ENCODE results near the gene OPHN1.

Gene OPHN1

DNA sequence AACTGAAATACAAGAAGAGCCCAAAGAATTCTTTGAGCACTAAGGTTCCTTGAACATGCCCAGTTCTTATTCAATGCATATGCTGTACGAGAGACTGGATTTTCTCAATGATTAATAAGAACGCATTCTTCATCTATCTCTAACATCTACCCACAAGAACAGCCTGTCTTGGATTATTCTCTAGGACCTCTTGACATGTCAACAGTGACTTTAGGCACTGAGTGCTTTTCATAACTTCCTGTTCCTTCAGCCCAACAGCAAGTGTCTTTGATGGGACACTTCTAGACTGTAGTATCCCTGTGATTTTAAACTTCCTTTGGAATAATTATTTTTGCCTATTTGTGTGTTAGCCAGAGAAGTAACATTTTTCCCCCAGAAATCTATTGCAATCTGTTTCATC is 69.3 kb downstream of the OPHN1 start:
- Histone ChIP-seq H3K4me3 (ENCODE audit: severe bottlenecking) (no peak overlapping the region), H3K27me3 (ENCODE audit: insufficient read depth, poor library complexity, severe bottlenecking) (no peaks in the 10 kb centered on the region), H3K4me1 (ENCODE audit: insufficient read depth, poor library complexity, severe bottlenecking) (no peaks in the 10 kb centered on the region), H3K36me3 (ENCODE audit: low read depth) (no peaks in the 10 kb centered on the region), H3K27ac (ENCODE audit: poor library complexity, severe bottlenecking) (no peak overlapping the region), H3K9me3 (ENCODE audit: severe bottlenecking) (no peaks in the 10 kb centered on the region)
- TF ChIP-seq, protein P1, sequence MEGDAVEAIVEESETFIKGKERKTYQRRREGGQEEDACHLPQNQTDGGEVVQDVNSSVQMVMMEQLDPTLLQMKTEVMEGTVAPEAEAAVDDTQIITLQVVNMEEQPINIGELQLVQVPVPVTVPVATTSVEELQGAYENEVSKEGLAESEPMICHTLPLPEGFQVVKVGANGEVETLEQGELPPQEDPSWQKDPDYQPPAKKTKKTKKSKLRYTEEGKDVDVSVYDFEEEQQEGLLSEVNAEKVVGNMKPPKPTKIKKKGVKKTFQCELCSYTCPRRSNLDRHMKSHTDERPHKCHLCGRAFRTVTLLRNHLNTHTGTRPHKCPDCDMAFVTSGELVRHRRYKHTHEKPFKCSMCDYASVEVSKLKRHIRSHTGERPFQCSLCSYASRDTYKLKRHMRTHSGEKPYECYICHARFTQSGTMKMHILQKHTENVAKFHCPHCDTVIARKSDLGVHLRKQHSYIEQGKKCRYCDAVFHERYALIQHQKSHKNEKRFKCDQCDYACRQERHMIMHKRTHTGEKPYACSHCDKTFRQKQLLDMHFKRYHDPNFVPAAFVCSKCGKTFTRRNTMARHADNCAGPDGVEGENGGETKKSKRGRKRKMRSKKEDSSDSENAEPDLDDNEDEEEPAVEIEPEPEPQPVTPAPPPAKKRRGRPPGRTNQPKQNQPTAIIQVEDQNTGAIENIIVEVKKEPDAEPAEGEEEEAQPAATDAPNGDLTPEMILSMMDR (IDR thresholded peaks at IDR 0.05; ENCODE audit: poor library complexity, severe bottlenecking) = no peak
- DNase-seq (ENCODE audit: low spot score) (no peak), ATAC-seq (ENCODE audit: low read depth) (no peak)

DNA sequence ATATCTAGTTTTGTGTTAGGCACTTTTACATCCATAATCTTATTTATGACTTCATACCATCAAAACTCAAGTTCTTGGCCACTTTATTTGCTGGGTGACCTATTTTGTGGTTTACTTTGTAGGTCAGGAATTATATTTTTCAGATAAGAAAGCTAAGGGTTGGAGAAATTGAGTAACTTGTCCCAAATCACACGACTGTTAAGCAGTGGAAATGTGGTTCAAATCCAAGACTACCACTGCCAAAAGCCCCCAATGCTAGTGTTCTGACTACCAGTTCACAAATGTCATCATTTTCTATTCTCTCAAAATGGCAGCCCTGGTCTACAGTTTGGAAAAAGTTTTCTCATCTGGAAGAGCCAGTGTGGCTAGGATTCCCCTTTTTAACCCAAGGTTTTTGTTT is 74.6 kb downstream of the OPHN1 start:
- Histone ChIP-seq H3K4me3 (ENCODE audit: severe bottlenecking) (no peak overlapping the region), H3K4me1 (ENCODE audit: insufficient read depth, poor library complexity, severe bottlenecking) (peaks cover 3% of the 10 kb centered on the region), H3K36me3 (ENCODE audit: low read depth) (no peaks in the 10 kb centered on the region), H3K27me3 (ENCODE audit: insufficient read depth, poor library complexity, severe bottlenecking) (no peaks in the 10 kb centered on the region), H3K27ac (ENCODE audit: poor library complexity, severe bottlenecking) (no peak overlapping the region), H3K9me3 (ENCODE audit: severe bottlenecking) (no peaks in the 10 kb centered on the region)
- TF ChIP-seq, protein P1 (IDR thresholded peaks at IDR 0.05; ENCODE audit: poor library complexity, severe bottlenecking) = no peak
- DNase-seq (ENCODE audit: low spot score) (no peak), ATAC-seq (ENCODE audit: low read depth) (no peak)

DNA sequence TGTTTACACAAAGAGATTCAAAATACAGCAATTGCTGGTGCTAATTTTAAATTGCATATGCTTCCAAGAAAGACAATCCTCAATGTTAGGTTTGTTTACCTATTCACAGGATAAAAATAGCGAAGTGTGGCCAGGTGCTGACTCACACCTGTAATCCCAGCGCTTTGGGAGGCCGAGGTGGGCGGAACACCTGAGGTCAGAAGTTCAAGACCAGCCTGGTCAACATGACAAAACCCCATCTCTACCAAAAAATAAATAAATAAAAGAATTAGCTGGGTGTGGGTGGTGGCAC is 77.7 kb downstream of the OPHN1 start:
- Histone ChIP-seq H3K27ac (ENCODE audit: poor library complexity, severe bottlenecking) (no peak overlapping the region), H3K4me1 (ENCODE audit: insufficient read depth, poor library complexity, severe bottlenecking) (peaks cover 3% of the 10 kb centered on the region), H3K27me3 (ENCODE audit: insufficient read depth, poor library complexity, severe bottlenecking) (no peaks in the 10 kb centered on the region), H3K9me3 (ENCODE audit: severe bottlenecking) (no peaks in the 10 kb centered on the region), H3K36me3 (ENCODE audit: low read depth) (no peaks in the 10 kb centered on the region), H3K4me3 (ENCODE audit: severe bottlenecking) (no peak overlapping the region)
- TF ChIP-seq, protein P1 (IDR thresholded peaks at IDR 0.05; ENCODE audit: poor library complexity, severe bottlenecking) = no peak
- no peak for ATAC-seq (ENCODE audit: low read depth)
- DNase-seq (ENCODE audit: low spot score) = no peak

DNA sequence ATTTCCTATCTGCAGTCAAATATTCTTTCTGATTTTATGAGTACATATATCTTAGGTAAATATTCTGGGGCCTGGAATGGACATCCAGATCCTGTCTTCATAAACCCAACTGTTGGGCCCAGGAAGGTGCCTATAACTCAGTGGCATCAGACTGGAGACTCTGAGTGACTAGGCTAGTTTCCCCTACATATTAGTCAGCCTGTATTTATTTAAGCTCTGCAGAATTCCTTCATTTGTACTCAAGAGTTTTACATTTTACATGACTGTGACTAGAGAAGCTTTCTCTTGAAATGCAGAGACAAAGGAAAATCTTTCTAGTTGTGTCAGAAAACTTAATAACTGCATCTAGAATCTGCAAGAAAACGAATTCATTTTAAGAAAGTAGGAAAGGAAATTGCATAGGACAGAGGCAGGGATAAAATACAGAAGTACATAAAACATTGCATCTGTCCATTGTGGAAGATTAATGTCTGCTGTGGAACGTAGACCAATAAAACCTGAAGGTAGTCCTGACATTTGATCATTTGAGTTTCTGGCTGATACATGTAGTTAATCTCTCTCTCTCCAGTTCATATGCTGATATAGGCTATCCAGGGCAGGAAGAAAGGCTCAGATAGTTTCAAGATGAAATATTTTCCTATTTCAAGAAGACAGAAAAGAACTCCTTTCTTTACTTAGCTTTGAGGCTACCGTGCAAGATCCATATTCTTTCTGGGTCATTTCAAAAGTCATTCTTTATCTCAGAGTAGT is 78.2 kb downstream of the OPHN1 start:
- Histone ChIP-seq H3K27me3 (ENCODE audit: insufficient read depth, poor library complexity, severe bottlenecking) (no peaks in the 10 kb centered on the region), H3K4me1 (ENCODE audit: insufficient read depth, poor library complexity, severe bottlenecking) (peaks cover 3% of the 10 kb centered on the region), H3K4me3 (ENCODE audit: severe bottlenecking) (no peak overlapping the region), H3K36me3 (ENCODE audit: low read depth) (no peaks in the 10 kb centered on the region), H3K9me3 (ENCODE audit: severe bottlenecking) (no peaks in the 10 kb centered on the region), H3K27ac (ENCODE audit: poor library complexity, severe bottlenecking) (no peak overlapping the region)
- ATAC-seq (ENCODE audit: low read depth) = no peak
- no peak for DNase-seq (ENCODE audit: low spot score)
- TF ChIP-seq, protein P1 (IDR thresholded peaks at IDR 0.05; ENCODE audit: poor library complexity, severe bottlenecking) = no peak

DNA sequence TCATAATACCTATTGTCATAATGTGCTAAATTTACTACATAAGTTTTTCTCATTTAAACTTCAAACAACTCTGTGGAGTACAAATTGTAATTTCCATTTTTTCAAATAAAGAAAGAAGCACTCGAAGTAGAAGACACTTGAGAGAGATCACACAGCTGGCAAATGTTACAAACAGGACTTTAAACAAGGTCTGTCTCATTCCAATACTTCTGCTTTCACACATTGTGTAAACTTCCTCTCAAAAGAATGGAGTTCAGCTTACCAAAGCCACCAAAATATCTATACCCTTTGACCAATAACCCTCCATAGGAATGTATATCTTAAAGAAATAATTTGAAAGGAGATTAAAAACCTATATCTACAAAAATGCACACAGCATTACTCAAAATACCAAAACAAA is 88.3 kb downstream of the OPHN1 start:
- Histone ChIP-seq H3K4me1 (ENCODE audit: insufficient read depth, poor library complexity, severe bottlenecking) (no peaks in the 10 kb centered on the region), H3K4me3 (ENCODE audit: severe bottlenecking) (no peak overlapping the region), H3K27ac (ENCODE audit: poor library complexity, severe bottlenecking) (no peak overlapping the region), H3K36me3 (ENCODE audit: low read depth) (no peaks in the 10 kb centered on the region), H3K27me3 (ENCODE audit: insufficient read depth, poor library complexity, severe bottlenecking) (no peaks in the 10 kb centered on the region), H3K9me3 (ENCODE audit: severe bottlenecking) (no peaks in the 10 kb centered on the region)
- TF ChIP-seq, protein P1 (IDR thresholded peaks at IDR 0.05; ENCODE audit: poor library complexity, severe bottlenecking) = no peak
- DNase-seq (ENCODE audit: low spot score) (no peak), ATAC-seq (ENCODE audit: low read depth) (no peak)

Measured in RWPE2 (cell line).